ENCODE data around the gene FXYD2. TPM values are rescaled to one million over a fixed set of nuclear protein-coding genes. Genes with fewer than 3 reads are reported as not detected.

Gene FXYD2
- total and polyA plus RNA-seq, 9 of the 15 experiments (the other 6 are each of a cell fraction or from before 2014, with no cell fraction given): not detected

GRCh38 chr11:117816151-117816741 is 8.3 kb downstream of the FXYD2 start (continued):
- TF ChIP-seq GTF3C2 (IDR thresholded peaks at IDR 0.05; ENCODE audit: borderline replicate concordance, extremely low read depth, insufficient read length) (no peak), NR2F6 (CRISPR knock-in tag; IDR thresholded peaks at IDR 0.05) (no peak), HDAC6 (IDR thresholded peaks at IDR 0.05; ENCODE audit: low read depth, low read length) (no peak), ZNF778 (CRISPR knock-in tag; IDR thresholded peaks at IDR 0.05) (no peak), MEIS2 (IDR thresholded peaks at IDR 0.05; ENCODE audit: partially characterized antibody) (peak; percentile 30), CBFA2T3 (IDR thresholded peaks at IDR 0.05) (peak; percentile 69), KDM1A (IDR thresholded peaks at IDR 0.05) (0 out of 4 replicates have a peak, but pooled peaks of 1 of the 2 experiments have one; percentile 6), SIN3B (IDR thresholded peaks at IDR 0.05; ENCODE audit: low read depth) (no peak), REST (IDR thresholded peaks at IDR 0.05; ENCODE audit: borderline replicate concordance) (no peak), REST (CRISPR knock-in tag; IDR thresholded peaks at IDR 0.05; ENCODE audit: low read depth) (no peak), SMARCE1 (IDR thresholded peaks at IDR 0.05) (no peak), C11orf30 (IDR thresholded peaks at IDR 0.05; ENCODE audit: low read depth) (no peak)
